ENCODE results near the gene MYCBP. TPM values are rescaled to one million over a fixed set of nuclear protein-coding genes. Genes with fewer than 3 reads are reported as not detected.

MYCBP gene
- total and polyA plus RNA-seq, 2 of the 8 experiments (the other 6 are each of a cell fraction or from before 2014, with no cell fraction given), result 22.4 to 38.2 TPM

DNA sequence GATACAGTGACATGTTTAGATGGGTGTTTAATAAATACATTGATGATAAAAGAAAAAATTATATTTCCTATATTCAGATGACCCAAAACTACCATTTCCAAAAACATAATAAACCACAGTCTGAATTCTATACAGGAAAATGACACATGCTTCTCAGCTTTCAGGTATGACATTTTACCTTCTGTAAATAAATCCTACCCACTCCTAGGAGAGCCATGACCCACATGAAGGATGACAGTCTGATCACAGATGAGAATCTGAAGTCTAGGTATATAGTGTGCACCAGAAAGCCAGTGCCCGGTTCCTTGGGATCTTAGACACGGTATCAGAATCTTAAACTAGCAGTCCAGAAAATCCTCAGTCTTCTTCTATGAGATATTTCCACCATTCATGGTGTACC lies 11.9 kb upstream of the MYCBP start (continued):
- TF ChIP-seq, protein P1, sequence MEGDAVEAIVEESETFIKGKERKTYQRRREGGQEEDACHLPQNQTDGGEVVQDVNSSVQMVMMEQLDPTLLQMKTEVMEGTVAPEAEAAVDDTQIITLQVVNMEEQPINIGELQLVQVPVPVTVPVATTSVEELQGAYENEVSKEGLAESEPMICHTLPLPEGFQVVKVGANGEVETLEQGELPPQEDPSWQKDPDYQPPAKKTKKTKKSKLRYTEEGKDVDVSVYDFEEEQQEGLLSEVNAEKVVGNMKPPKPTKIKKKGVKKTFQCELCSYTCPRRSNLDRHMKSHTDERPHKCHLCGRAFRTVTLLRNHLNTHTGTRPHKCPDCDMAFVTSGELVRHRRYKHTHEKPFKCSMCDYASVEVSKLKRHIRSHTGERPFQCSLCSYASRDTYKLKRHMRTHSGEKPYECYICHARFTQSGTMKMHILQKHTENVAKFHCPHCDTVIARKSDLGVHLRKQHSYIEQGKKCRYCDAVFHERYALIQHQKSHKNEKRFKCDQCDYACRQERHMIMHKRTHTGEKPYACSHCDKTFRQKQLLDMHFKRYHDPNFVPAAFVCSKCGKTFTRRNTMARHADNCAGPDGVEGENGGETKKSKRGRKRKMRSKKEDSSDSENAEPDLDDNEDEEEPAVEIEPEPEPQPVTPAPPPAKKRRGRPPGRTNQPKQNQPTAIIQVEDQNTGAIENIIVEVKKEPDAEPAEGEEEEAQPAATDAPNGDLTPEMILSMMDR (IDR thresholded peaks at IDR 0.05; ENCODE audit: control extremely low read depth in 1 of 3, insufficient read depth in 1 of 3, low read depth in 1 of 3, low read length in 3 of 3), result no peak
- TF ChIP-seq ASH2L (IDR thresholded peaks at IDR 0.05; ENCODE audit: low read length), result no peak
- TF ChIP-seq RBBP5 (IDR thresholded peaks at IDR 0.05; ENCODE audit: borderline replicate concordance, low read depth, low read length), result no peak
- TF ChIP-seq CEBPB (IDR thresholded peaks at IDR 0.05; ENCODE audit: low read depth, low read length), result no peak
- no peak for TF ChIP-seq POLR2AphosphoS5 (IDR thresholded peaks at IDR 0.05; ENCODE audit: low read depth, low read length)
